ENCODE results near the gene FOSL1.

FOSL1 gene

GRCh38 chr11:65860278-65861164, 39.7 kb downstream of the FOSL1 start, which contains the start of gene MUS81:
Gene MUS81 (plus strand): TSS chr11:65860433. CDS start chr11:65860754, 321 bp downstream.
- peak; percentile 74 for TF ChIP-seq CTCF (conservative IDR thresholded peaks at IDR 0.05; ENCODE audit: low read length)
- peak within 1 kb of the TSS; percentile 96 for H3K4me3 ChIP-seq (ENCODE audit: low read length)
- DNase-seq (ENCODE audit: low read depth): peak; percentile 97

- DNase-seq (ENCODE audit: low read depth): no peak
- no peak for TF ChIP-seq CTCF (conservative IDR thresholded peaks at IDR 0.05; ENCODE audit: low read length)
- peak overlapping the region; percentile 96 for H3K4me3 ChIP-seq (ENCODE audit: low read length)
Measured at GRCh38 chr11:65859812-65860277, 40.3 kb downstream of the FOSL1 start.

GRCh38 chr11:65859095-65859811, 40.9 kb downstream of the FOSL1 start:
- H3K4me3 ChIP-seq (ENCODE audit: low read length): peak overlapping the region; percentile 96
- DNase-seq (ENCODE audit: low read depth): peak; percentile 97
- TF ChIP-seq CTCF (conservative IDR thresholded peaks at IDR 0.05; ENCODE audit: low read length): no peak

GRCh38 chr11:65858681-65859087, 41.5 kb downstream of the FOSL1 start:
- H3K4me3 ChIP-seq (ENCODE audit: low read length): peak overlapping the region; percentile 71
- DNase-seq (ENCODE audit: low read depth): no peak
- TF ChIP-seq CTCF (conservative IDR thresholded peaks at IDR 0.05; ENCODE audit: low read length): no peak

- no peak for TF ChIP-seq CTCF (conservative IDR thresholded peaks at IDR 0.05; ENCODE audit: low read length)
- peak within 1 kb of the TSS; percentile 96 for H3K4me3 ChIP-seq (ENCODE audit: low read length)
Measured at GRCh38 chr11:65857853-65858680, 42.1 kb downstream of the FOSL1 start, which contains the start of gene CFL1. Gene CFL1 (minus strand): TSS chr11:65858180. CDS start chr11:65858099, 81 bp downstream.

GRCh38 chr11:65857500-65857852, 42.7 kb downstream of the FOSL1 start:
- peak overlapping the region; percentile 96 for H3K4me3 ChIP-seq (ENCODE audit: low read length)
- no peak for TF ChIP-seq CTCF (conservative IDR thresholded peaks at IDR 0.05; ENCODE audit: low read length)
- DNase-seq (ENCODE audit: low read depth): no peak

More at GRCh38 chr11:65857853-65858680, 42.1 kb downstream of the FOSL1 start, which contains the start of gene CFL1:
- peak; percentile 98 for DNase-seq (ENCODE audit: low read depth)

All from AG10803 (cell line).